T-helper 22 cell (primary cell): ENCODE data around the gene RAB5IF.
"Not testable (repeated sequence)": the region's sequence is repeated elsewhere in the genome, so short reads cannot be mapped to it uniquely, and the experiment has no call there.

Source experiments
- DNase-seq: peaks from one replicate; pipeline ENCODE4 v3.0.0-alpha.2; 2020; ENCODE audit warnings: low read depth

The RAB5IF gene

DNA sequence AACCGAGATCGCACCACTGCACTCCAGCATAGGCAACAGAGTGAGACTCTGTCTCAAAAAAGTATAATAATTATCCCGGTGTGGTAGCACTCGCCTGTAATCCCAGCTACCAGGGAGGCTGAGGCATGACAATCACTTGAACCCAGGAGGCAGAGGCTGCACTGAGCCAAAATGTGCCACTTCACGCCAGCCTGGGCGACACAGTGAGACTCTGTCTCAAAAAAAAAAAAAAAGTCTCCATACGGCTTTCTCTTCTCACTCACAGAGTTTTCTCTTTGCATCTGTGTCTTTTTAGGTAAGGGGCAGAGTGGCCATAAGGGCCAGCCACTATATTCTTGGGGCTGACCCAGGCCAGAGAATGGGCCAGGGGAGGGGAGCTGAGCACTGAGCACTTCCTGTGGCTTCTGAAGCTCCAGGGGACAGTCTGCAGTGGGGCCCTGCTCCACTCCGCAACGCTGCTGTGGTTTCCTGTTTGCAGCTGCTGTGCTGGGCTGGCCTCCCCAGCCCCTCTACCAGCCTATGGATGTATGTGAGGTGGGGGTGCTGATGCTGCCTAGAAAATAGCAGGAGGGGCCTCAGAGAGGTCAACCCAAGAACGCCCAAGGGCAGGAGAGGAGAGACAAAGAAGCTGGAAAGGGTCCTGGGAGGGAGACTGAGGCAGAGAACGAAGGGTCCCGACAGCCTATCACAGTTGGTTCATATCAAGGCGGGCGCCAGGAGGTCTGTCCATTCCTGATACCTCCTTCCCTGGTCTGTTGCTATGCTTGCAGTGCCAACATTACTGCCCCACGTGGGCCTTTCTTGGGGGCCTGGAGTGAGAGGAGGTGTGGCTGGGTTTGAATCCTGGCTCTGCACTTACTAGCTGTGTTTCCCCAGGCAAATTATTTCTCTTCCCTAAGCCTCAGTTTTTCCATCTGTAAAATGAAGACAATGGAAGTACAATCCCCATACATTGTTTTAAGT, 24.4 kb downstream of the RAB5IF start:
- DNase-seq, result peak; percentile 11

DNA sequence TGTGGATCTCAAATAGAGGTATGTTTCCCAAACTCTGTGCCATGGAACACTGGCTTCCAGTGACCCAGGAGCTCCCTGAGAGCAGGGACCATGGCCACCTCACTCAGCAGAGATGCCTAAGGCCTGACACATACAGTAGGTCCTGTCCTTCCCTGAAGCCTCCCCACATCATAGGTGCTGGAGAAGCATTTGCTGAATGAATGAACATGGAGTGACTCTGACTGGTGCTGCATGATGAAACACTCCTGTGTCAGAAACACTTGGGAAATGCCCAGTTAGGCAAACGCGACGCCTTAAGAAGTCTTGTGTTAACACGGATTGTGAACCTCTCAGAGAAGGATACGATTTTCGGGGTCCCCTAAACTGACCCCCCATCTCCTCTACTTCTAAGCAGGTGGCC, 26.1 kb downstream of the RAB5IF start:
- no peak for DNase-seq

GRCh38 chr20:36632147-36632486, 26.5 kb downstream of the RAB5IF start:
- no peak for DNase-seq

- no peak for DNase-seq
Measured at GRCh38 chr20:36632487-36633284, 27.1 kb downstream of the RAB5IF start.

- no peak for DNase-seq
Measured at GRCh38 chr20:36633285-36633772, 27.8 kb downstream of the RAB5IF start.

DNA sequence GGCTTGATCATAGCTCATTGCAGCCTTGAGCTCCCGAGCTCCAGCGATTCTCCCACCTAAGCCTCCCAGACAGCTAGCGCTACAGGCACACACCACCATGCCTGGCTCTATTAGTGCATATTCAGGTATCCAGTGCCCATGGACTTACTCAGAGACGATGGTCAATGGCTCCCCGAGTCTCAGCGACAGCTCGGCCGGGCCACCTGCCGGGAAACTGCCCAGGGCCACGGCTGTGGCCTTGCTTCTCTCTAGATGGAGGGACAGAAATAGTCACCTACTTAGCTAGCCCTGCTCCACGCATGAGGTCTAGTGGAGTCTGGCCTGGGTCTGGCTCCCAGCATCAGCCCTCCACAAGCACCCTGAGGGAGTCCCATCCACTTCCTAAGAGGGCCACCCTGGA, 28.8 kb downstream of the RAB5IF start:
- no peak for DNase-seq

DNA sequence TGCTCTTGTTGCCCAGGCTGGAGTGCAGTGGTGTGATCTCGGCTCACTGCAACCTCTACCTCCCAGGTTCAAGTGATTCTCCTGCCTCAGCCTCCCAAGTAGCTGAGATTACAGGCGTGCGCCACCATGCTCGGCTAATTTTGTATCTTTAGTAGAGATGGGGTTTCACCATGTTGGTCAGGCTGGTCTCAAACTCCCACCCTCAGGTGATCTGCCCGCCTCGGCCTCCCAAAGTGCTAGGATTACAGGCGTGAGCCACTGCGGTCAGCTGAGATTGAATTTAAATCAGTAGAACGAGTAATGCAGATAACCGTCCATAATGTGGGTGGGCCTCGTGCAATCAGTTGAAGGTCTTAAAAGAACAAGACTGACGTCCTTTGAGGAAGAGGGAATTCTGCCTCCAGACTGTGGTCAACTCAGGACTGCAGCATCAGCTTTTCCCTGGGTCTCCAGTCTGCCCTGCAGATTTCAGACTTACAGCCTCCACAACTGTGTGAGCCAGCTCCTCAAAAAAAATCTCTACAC, 33.4 kb downstream of the RAB5IF start:
- not testable (repeated sequence) for DNase-seq

- no peak for DNase-seq
Measured at GRCh38 chr20:36641506-36641843, 35.9 kb downstream of the RAB5IF start.

DNA sequence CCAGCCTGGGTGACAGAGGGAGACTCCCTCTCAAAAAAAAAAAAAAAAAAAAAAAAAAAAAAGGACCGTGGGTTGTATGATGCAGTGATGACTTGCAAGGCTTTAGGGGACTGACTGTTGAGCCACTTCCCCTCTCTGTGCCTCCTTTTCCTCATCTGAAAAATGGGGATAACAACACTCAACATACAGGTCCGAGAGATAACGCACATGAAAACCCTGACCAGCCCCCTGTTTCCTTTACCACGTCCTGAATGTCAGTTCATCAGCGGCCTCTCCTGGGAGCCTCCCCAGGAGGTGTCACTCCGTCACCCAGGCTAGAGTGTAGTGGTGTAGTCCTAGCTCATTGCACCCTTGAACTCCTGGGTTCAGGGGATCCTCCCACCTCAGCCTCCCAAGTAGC, 36.6 kb downstream of the RAB5IF start:
- no peak for DNase-seq

GRCh38 chr20:36644032-36644705, 38.6 kb downstream of the RAB5IF start:
- DNase-seq, result peak; percentile 47

DNA sequence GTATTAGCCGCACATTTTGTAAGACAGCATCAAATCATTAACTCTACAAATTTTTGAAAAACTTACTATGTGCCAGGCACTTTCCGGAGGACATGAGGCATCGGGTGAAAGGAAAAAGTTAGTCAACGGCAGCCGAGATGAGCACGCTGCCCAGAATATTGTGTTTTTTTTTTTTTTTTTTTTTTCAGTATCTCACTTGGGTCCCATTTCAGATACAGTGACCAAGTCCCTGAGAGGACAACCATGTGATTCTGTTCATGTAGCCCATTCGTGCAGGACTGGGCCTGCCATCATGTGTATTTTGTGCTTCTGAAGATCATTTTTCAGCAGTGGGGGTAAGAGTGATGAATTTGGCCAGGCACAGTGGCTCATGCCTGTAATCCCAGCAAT, 39.1 kb downstream of the RAB5IF start:
- DNase-seq, result peak; percentile 17

- DNase-seq, result no peak
Measured at GRCh38 chr20:36645353-36645752, 39.8 kb downstream of the RAB5IF start.

GRCh38 chr20:36645998-36646397, 40.4 kb downstream of the RAB5IF start, which contains the start of gene SLA2:
Gene SLA2, minus strand, starts transcription at chr20:36646196. Its CDS starts 4,861 bp downstream, at chr20:36641335.
- DNase-seq, result peak; percentile 59

GRCh38 chr20:36646678-36647077, 41.1 kb downstream of the RAB5IF start:
- no peak for DNase-seq

GRCh38 chr20:36647196-36648121, 41.9 kb downstream of the RAB5IF start:
- no peak for DNase-seq

DNA sequence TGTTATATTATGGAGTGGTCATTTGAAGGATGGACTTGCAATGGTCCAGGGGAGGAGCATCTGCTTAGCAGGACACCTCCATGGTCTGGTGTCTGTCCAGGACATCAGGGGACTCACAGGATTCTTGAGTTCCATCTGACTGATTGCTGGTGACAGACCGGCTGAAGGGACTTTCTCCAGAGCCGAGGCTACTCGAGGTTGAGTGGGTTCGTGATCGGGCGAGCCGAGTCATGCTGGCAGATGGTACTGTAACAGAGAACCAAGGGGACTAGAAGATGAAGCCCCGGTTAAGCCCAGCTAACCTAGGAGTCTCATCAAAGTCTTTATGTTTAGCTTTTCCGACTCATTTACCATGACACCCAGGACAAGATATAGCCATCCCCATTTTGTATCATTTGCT, 47.9 kb downstream of the RAB5IF start:
- DNase-seq, result no peak

GRCh38 chr20:36654506-36654905, 48.9 kb downstream of the RAB5IF start:
- DNase-seq, result no peak

DNA sequence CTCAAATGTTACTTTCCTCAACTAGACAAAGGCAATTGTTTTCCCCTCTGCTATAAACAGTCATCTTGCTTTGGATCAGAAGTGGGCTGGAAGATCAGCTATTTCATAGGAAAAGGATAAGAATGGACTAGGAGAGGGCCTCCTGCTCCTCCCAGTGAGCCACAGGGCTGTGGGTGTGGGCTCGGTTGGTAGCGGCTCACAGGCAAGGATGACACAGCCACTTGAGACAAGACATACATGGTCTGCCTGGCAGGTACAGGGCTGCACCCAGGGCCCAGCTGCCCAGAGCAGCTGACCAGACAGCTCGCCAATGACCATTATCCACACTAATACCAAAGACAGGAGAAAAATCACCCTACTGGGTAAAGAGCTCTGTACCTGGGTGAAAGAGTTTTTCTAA, 49.4 kb downstream of the RAB5IF start:
- no peak for DNase-seq

- DNase-seq, result no peak
Measured at GRCh38 chr20:36656733-36657132, 51.2 kb downstream of the RAB5IF start.

GRCh38 chr20:36658300-36658699, 52.7 kb downstream of the RAB5IF start:
- DNase-seq, result no peak
